Immature natural killer cell (primary cell): ENCODE measurements around the gene SRD5A2. TPM values are rescaled to one million over a fixed set of nuclear protein-coding genes. Genes with fewer than 3 reads are reported as not detected.

Experiments
- DNase-seq, 3 donors: peaks; one replicate each; pipeline ENCODE4 v3.0.0; 2022; ENCODE audit warnings: mixed read lengths in 1 of 3
- H3K27ac Mint-ChIP-seq, 6 donors: one replicate each; pipeline ENCODE4 v1.8.0; 2020; ENCODE audit warnings: mixed read lengths in 6 of 6, mild to moderate bottlenecking in 5 of 6, inconsistent platforms in 4 of 6, moderate library complexity in 3 of 6
- H3K27me3 Mint-ChIP-seq, 3 donors: one replicate each; pipeline ENCODE4 v1.8.0; 2020 to 2021; ENCODE audit warnings: low read depth in 3 of 3, mild to moderate bottlenecking in 3 of 3, mixed read lengths in 3 of 3, moderate library complexity in 3 of 3, inconsistent platforms in 1 of 3
- H3K36me3 Mint-ChIP-seq, 3 donors: one replicate each; pipeline ENCODE4 v1.8.0; 2020; ENCODE audit warnings: mixed read lengths in 3 of 3, inconsistent platforms in 2 of 3, mild to moderate bottlenecking in 2 of 3
- H3K4me1 Mint-ChIP-seq, 2 donors: one replicate each; pipeline ENCODE4 v1.8.0; 2020; ENCODE audit warnings: inconsistent platforms in 2 of 2, mild to moderate bottlenecking in 2 of 2, mixed read lengths in 2 of 2, moderate library complexity in 1 of 2
- H3K4me3 Mint-ChIP-seq, 5 donors: one replicate each; pipeline ENCODE4 v1.8.0; 2020; ENCODE audit warnings: mild to moderate bottlenecking in 5 of 5, mixed read lengths in 5 of 5, inconsistent platforms in 3 of 5, moderate library complexity in 3 of 5
- H3K9me3 Mint-ChIP-seq, 6 donors: one replicate each; pipeline ENCODE4 v1.8.0; 2020; ENCODE audit warnings: mild to moderate bottlenecking in 6 of 6, mixed read lengths in 6 of 6, inconsistent platforms in 4 of 6, moderate library complexity in 3 of 6
- polyA plus RNA-seq, 3 donors: library from polyadenylated mRNA; unstranded; fragments of 300-500 nt; fragmentation: Illumina TruSeq; gene quantifications; one replicate each; pipeline ENCODE4 v1.2.3, GENCODE V29; 2021

SRD5A2 gene
- polyA plus RNA-seq, result not detected

GRCh38 chr2:31580321-31581117, at the start of gene SRD5A2:
Gene SRD5A2 (minus strand): TSS chr2:31580938. CDS start chr2:31580900, 38 bp downstream.
- H3K9me3 Mint-ChIP-seq, result peaks cover 0 to 43% (median 7%) of the 10 kb centered on the region in 6 donors
- peaks cover 2 to 34% (median 12%) of the 10 kb centered on the region in 3 donors for H3K27me3 Mint-ChIP-seq
- no peak within 1 kb of the TSS for H3K27ac Mint-ChIP-seq
- no peaks in the 10 kb centered on the region for H3K4me1 Mint-ChIP-seq
- no peak for DNase-seq
- H3K36me3 Mint-ChIP-seq, result no peaks in the 10 kb centered on the region
- no peak within 1 kb of the TSS for H3K4me3 Mint-ChIP-seq

GRCh38 chr2:31606509-31606908, 25.8 kb upstream of the SRD5A2 start:
- Mint-ChIP-seq H3K36me3 (no peaks in the 10 kb centered on the region), H3K4me3 (no peak overlapping the region), H3K27ac (no peak overlapping the region), H3K27me3 (peaks cover 0 to 5% (median 3%) of the 10 kb centered on the region in 3 donors), H3K4me1 (no peaks in the 10 kb centered on the region), H3K9me3 (peaks cover 3 to 28% (median 9%) of the 10 kb centered on the region in 6 donors)
- DNase-seq, result no peak

- H3K9me3 Mint-ChIP-seq, result peaks cover 11 to 61% (median 24%) of the 10 kb centered on the region in 6 donors
- no peak overlapping the region for H3K4me3 Mint-ChIP-seq
- H3K27ac Mint-ChIP-seq, result no peak overlapping the region
- H3K36me3 Mint-ChIP-seq, result no peaks in the 10 kb centered on the region
- peaks cover 0 to 4% (median 2%) of the 10 kb centered on the region in 3 donors for H3K27me3 Mint-ChIP-seq
- no peak for DNase-seq
- H3K4me1 Mint-ChIP-seq, result no peaks in the 10 kb centered on the region
Measured at GRCh38 chr2:31598694-31599093, 18.0 kb upstream of the SRD5A2 start.

- H3K27me3 Mint-ChIP-seq, result peaks cover 6 to 23% (median 7%) of the 10 kb centered on the region in 3 donors
- no peak overlapping the region for H3K4me3 Mint-ChIP-seq
- no peak overlapping the region for H3K27ac Mint-ChIP-seq
- no peaks in the 10 kb centered on the region for H3K4me1 Mint-ChIP-seq
- no peaks in the 10 kb centered on the region for H3K36me3 Mint-ChIP-seq
- DNase-seq, result no peak
- peaks cover 0 to 28% (median 9%) of the 10 kb centered on the region in 6 donors for H3K9me3 Mint-ChIP-seq
Measured at GRCh38 chr2:31586230-31586629, 5.5 kb upstream of the SRD5A2 start.

- peaks cover 0 to 40% (median 7%) of the 10 kb centered on the region in 6 donors for H3K9me3 Mint-ChIP-seq
- H3K36me3 Mint-ChIP-seq, result no peaks in the 10 kb centered on the region
- no peak for DNase-seq
- H3K4me3 Mint-ChIP-seq, result no peak overlapping the region
- no peaks in the 10 kb centered on the region for H3K4me1 Mint-ChIP-seq
- peaks cover 2 to 34% (median 12%) of the 10 kb centered on the region in 3 donors for H3K27me3 Mint-ChIP-seq
- no peak overlapping the region for H3K27ac Mint-ChIP-seq
Measured at GRCh38 chr2:31581124-31581795, 522 bp upstream of the SRD5A2 start.

- Mint-ChIP-seq H3K36me3 (no peaks in the 10 kb centered on the region), H3K27me3 (peaks cover 2 to 34% (median 12%) of the 10 kb centered on the region in 3 donors), H3K27ac (no peak overlapping the region), H3K4me1 (no peaks in the 10 kb centered on the region), H3K4me3 (no peak overlapping the region), H3K9me3 (peaks cover 0 to 48% (median 7%) of the 10 kb centered on the region in 6 donors)
- DNase-seq, result no peak
Measured at GRCh38 chr2:31579996-31580320, 780 bp downstream of the SRD5A2 start.

GRCh38 chr2:31578316-31578715, 2.4 kb downstream of the SRD5A2 start:
- Mint-ChIP-seq H3K27ac (no peak overlapping the region), H3K4me3 (no peak overlapping the region), H3K36me3 (no peaks in the 10 kb centered on the region), H3K9me3 (peaks cover 0 to 42% (median 7%) of the 10 kb centered on the region in 6 donors), H3K4me1 (no peaks in the 10 kb centered on the region), H3K27me3 (peaks cover 2 to 28% (median 12%) of the 10 kb centered on the region in 3 donors)
- no peak for DNase-seq

- Mint-ChIP-seq H3K4me1 (no peaks in the 10 kb centered on the region), H3K9me3 (peaks cover 0 to 34% (median 6%) of the 10 kb centered on the region in 6 donors), H3K36me3 (no peaks in the 10 kb centered on the region), H3K27ac (no peak overlapping the region), H3K27me3 (peaks cover under 1 to 19% (median 12%) of the 10 kb centered on the region in 3 donors), H3K4me3 (no peak overlapping the region)
- DNase-seq, result no peak
Measured at GRCh38 chr2:31577143-31577542, 3.6 kb downstream of the SRD5A2 start.

- no peak overlapping the region for H3K27ac Mint-ChIP-seq
- no peaks in the 10 kb centered on the region for H3K36me3 Mint-ChIP-seq
- H3K4me3 Mint-ChIP-seq, result no peak overlapping the region
- H3K4me1 Mint-ChIP-seq, result no peaks in the 10 kb centered on the region
- no peak for DNase-seq
- peaks cover 0 to 12% (median 2%) of the 10 kb centered on the region in 6 donors for H3K9me3 Mint-ChIP-seq
- H3K27me3 Mint-ChIP-seq, result peaks cover 0 to 3% (median 3%) of the 10 kb centered on the region in 3 donors
Measured at GRCh38 chr2:31568585-31569201, 12.0 kb downstream of the SRD5A2 start.

- no peaks in the 10 kb centered on the region for H3K36me3 Mint-ChIP-seq
- no peaks in the 10 kb centered on the region for H3K4me1 Mint-ChIP-seq
- peaks cover 0 to 12% (median 2%) of the 10 kb centered on the region in 6 donors for H3K9me3 Mint-ChIP-seq
- DNase-seq, result no peak
- H3K27ac Mint-ChIP-seq, result no peak overlapping the region
- no peak overlapping the region for H3K4me3 Mint-ChIP-seq
- peaks cover 0 to 3% (median 3%) of the 10 kb centered on the region in 3 donors for H3K27me3 Mint-ChIP-seq
Measured at GRCh38 chr2:31567679-31568078, 13.1 kb downstream of the SRD5A2 start.

GRCh38 chr2:31563273-31563839, 17.4 kb downstream of the SRD5A2 start:
- Mint-ChIP-seq H3K4me3 (no peak overlapping the region), H3K27me3 (peaks cover 0 to 3% (median 1%) of the 10 kb centered on the region in 3 donors), H3K4me1 (no peaks in the 10 kb centered on the region), H3K27ac (no peak overlapping the region), H3K36me3 (no peaks in the 10 kb centered on the region), H3K9me3 (peaks cover 0 to 5% (median 0%) of the 10 kb centered on the region in 6 donors)
- no peak for DNase-seq

GRCh38 chr2:31561823-31562222, 18.9 kb downstream of the SRD5A2 start:
- no peak overlapping the region for H3K27ac Mint-ChIP-seq
- H3K4me1 Mint-ChIP-seq, result no peaks in the 10 kb centered on the region
- H3K9me3 Mint-ChIP-seq, result peaks cover 0 to 5% (median 0%) of the 10 kb centered on the region in 6 donors
- no peaks in the 10 kb centered on the region for H3K36me3 Mint-ChIP-seq
- no peak overlapping the region for H3K4me3 Mint-ChIP-seq
- no peak for DNase-seq
- H3K27me3 Mint-ChIP-seq, result peaks cover 0 to 3% (median 1%) of the 10 kb centered on the region in 3 donors

- H3K27me3 Mint-ChIP-seq, result peaks cover 0 to 6% (median 0%) of the 10 kb centered on the region in 3 donors
- no peak overlapping the region for H3K4me3 Mint-ChIP-seq
- no peak overlapping the region for H3K27ac Mint-ChIP-seq
- H3K9me3 Mint-ChIP-seq, result peaks cover 0 to 10% (median 3%) of the 10 kb centered on the region in 6 donors
- no peaks in the 10 kb centered on the region for H3K4me1 Mint-ChIP-seq
- peaks cover 0 to 3% (median 0%) of the 10 kb centered on the region in 3 donors for H3K36me3 Mint-ChIP-seq
- no peak for DNase-seq
Measured at GRCh38 chr2:31558401-31559295, 22.1 kb downstream of the SRD5A2 start.
